Adrenal gland (tissue), 12 donors: ENCODE data around the gene MYEOV. TPM values are rescaled to one million over a fixed set of nuclear protein-coding genes. Genes with fewer than 3 reads are reported as not detected.

Experiments
- DNase-seq, 7 donors: peaks; one replicate each; pipeline ENCODE4 v3.0.0-alpha.2; 2019 to 2020
- H3K27ac ChIP-seq, 5 donors: fragments of 200-600 bp; sonication (generic) in 4 of 5; 1 replicate in 3 of 5; 2 replicates in 2 of 5; pipeline versions ENCODE4 v1.5.1 to v1.8.0; 2016 to 2020; ENCODE audit warnings: mild to moderate bottlenecking in 1 of 5
- H3K27me3 ChIP-seq: fragments of 200-600 bp; 2 replicates; pipeline ENCODE4 v1.8.0; 2021
- H3K36me3 ChIP-seq, 2 donors: fragments of 200-600 bp; replicated peaks in 1 of 2; 1 replicate in 1 of 2; 2 replicates in 1 of 2; pipeline versions ENCODE4 v1.5.1 to v1.8.0; 2018 to 2022
- H3K4me1 ChIP-seq, 2 donors: fragments of 200-600 bp; replicated peaks in 1 of 2; 1 replicate in 1 of 2; 2 replicates in 1 of 2; pipeline versions ENCODE4 v1.5.1 to v1.8.0; 2018 to 2021
- H3K4me3 ChIP-seq, 4 donors: fragments of 200-600 bp; sonication (generic) in 3 of 4; one replicate each; pipeline ENCODE4 v1.5.1; 2016 to 2018
- H3K9me3 ChIP-seq, 3 donors: fragments of 200-600 bp; sonication (generic) in 1 of 3; replicated peaks in 1 of 3; 1 replicate in 2 of 3; 2 replicates in 1 of 3; pipeline versions ENCODE4 v1.5.1 to v1.8.0; 2016 to 2021
- CTCF ChIP-seq, 6 experiments: fragments of 450-650 bp in 4 of 6; fragments of 200-600 bp in 2 of 6; sonication (generic) in 1 of 6; IDR thresholded peaks; 1 replicate in 5 of 6; 2 replicates in 1 of 6; pipeline versions ENCODE4 v1.5.1 to v1.8.0; 2016 to 2021; ENCODE audit warnings: antibody characterized with exemption in 6 of 6, mild to moderate bottlenecking in 2 of 6, moderate library complexity in 1 of 6
- POLR2A ChIP-seq, 2 donors: fragments of 450-650 bp; IDR thresholded peaks; one replicate each; pipeline ENCODE4 v1.6.1; 2017; ENCODE audit warnings: antibody characterized with exemption in 2 of 2, mild to moderate bottlenecking in 2 of 2, moderate library complexity in 1 of 2
- WGBS, 4 donors: extraction: QIAGEN DNeasy Blood & Tissue Kit in 2 of 4; methylation state at CpG; one replicate each; pipeline versions ENCODE4 v1.1.5 to v1.1.7; 2013 to 2017; 5-methylcytosine and 5-hydroxymethylcytosine counted together
- intact Hi-C, 2 donors: fragments of 100-400 bp; cut with DNase I; formaldehyde crosslinking; loops; one replicate each; pipeline versions ENCODE4 v1.14.1 to v1.15.0; 2022 to 2023
- polyA plus RNA-seq, 3 donors: library from polyadenylated mRNA; stranded (reverse); fragments of 200-250 nt in 2 of 3; fragments of 350-450 nt in 1 of 3; fragmentation: Illumina TruSeq in 1 of 3; extraction: RNeasy Lipid Tissue Mini Kit (QIAGEN cat#74804) in 1 of 3; gene quantifications; one replicate each; pipeline ENCODE4 v1.2.3, GENCODE V29; 2013 to 2014
- total RNA-seq, 9 donors: library from RNA; depleted of rRNA in 4 of 9; stranded (reverse); fragments of >200 nt in 4 of 9; fragments of 120-200 nt in 1 of 9; fragmentation: NEBNext Ultra II Directional in 1 of 9; extraction: Animal tissue kit (Norgen Biotek cat#: 25700) in 1 of 9; gene quantifications; one replicate each; pipeline versions ENCODE4 v1.1.0 to v1.2.4, GENCODE V29; 2013 to 2023
- donor health status: healthy with polysubstance abuse.
- donor health status: Bipolar disorder and iron deficiency.
- donor health status: DM: yes; HTN: yes; CAD: no.
- donor health status: DM: no; HTN: no; CAD: no.
- donor health status: DM: no; HTN: no; CAD: no.
- donor health status: DM: yes; HTN: yes; CAD: no.

Gene MYEOV
- total and polyA plus RNA-seq, 12 donors = 0.06 to 1.6 (median 0.32) TPM; not detected in 3

DNA sequence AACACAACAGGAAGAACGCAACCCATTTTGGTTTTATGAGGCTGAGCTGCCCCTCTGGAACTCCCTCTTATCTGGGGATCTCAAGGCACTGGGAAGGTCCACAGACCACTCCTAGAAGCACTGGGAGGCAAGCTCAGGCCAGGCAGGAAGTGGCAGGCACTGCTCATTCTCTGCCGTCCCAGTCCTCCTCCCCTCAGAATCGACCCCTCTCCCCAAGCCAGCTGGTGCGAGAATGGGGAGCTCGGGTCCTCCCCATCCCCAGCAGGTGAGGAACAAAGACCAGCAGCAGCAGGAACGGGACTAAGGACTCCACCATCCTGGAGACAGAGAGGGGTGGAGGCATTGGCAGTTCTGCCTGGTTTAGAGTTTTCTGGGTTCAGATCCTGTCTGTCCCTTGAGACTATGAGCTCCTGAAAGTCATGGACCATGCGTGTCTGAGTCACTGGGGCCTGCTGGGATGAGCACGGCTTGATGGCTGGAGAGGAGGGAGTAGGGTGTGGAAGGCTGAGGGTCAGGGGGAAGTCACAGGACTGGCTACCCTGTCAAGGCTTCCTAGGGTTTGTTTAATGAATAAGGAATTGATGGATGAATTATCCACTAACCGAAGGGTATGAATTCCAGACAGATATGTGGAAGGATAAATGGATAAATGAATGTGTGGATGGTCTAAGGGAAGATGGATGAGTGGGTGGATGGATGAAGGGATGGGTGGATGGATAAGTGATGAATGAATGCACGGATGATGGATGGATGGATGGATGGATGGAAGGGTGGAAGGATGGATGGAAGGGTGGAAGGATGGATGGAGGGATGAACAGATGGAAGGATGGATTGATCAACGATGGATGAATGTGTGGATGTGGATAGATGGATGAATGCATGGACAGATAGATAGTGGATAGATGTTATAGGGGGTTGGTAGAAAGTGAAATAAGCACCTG, 6.4 kb downstream of the MYEOV start:
- TF ChIP-seq CTCF (IDR thresholded peaks at IDR 0.05) (no peak), POLR2A (IDR thresholded peaks at IDR 0.05) (no peak)
- intact Hi-C loops = no loop called here
- Histone ChIP-seq H3K4me1 (peaks cover 30 to 32% of the 10 kb centered on the region in 2 donors), H3K27me3 (no peaks in the 10 kb centered on the region), H3K9me3 (no peaks in the 10 kb centered on the region), H3K27ac (no peak overlapping the region), H3K4me3 (no peak overlapping the region), H3K36me3 (no peaks in the 10 kb centered on the region)
- 80 to 92% (median 85%) methylated on average over 10 to 11 of the region's 11 CpGs for WGBS, 4 donors
- DNase-seq = no peak

- H3K27ac ChIP-seq = no peak overlapping the region
- no peaks in the 10 kb centered on the region for H3K27me3 ChIP-seq
- DNase-seq = no peak
- WGBS, 4 donors = 85 to 97% (median 95%) methylated on average over 10 to 11 of the region's 11 CpGs
- H3K36me3 ChIP-seq = no peaks in the 10 kb centered on the region
- no peaks in the 10 kb centered on the region for H3K9me3 ChIP-seq
- TF ChIP-seq POLR2A (IDR thresholded peaks at IDR 0.05) = no peak
- no peak for TF ChIP-seq CTCF (IDR thresholded peaks at IDR 0.05)
- H3K4me1 ChIP-seq = peaks cover 30 to 32% of the 10 kb centered on the region in 2 donors
- intact Hi-C loops = no loop called here
- no peak overlapping the region for H3K4me3 ChIP-seq
Measured at GRCh38 chr11:69301081-69301454, 7.1 kb downstream of the MYEOV start.

DNA sequence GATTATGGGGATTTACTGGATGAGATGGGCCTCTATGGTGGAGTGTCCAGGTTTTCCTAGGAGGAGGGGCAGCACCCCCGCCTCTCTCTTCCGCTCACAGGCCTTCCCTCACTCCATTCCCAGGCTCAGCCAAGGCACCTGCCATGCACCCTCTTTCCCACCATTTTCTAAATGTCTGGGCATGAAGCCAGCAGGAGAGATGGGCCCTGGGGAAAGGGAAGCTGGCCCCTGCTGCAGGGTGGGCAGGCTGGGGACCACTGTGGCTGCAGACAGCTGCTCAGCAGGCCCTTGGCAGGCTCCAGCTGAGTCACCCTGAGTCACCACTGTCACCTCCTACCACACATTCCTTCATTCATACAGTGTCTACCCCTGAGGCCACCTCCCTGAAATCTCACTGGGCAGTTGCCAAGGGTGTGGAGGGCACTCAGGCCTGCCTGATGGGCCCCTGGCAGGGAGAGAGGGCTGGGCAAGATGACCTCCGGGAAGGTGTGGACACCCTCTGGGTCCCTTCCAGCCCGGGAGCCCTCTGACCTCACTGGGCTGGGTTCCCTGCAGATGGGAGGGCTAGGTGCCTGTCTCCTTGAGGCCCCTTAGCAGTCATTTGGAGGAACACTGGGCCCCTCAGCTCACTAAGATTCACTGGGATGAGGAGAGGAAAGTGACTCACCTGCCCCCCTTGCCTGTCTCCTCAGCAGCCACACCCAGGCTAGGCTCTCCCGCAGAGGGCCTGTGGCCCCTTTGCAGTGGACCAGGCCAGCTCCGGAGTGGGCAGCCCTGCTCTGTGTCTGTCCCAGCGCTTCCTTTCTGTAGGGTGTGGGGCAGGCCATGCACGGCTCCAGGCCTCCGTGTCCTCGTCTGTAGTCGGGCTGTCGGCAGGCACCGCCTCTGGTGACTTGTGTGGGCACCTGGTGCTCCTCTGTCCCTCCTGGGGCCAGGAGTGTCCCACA, 7.8 kb downstream of the MYEOV start:
- Histone ChIP-seq H3K4me3 (no peak overlapping the region), H3K27ac (peak overlapping the region in 1 of 5 donors; percentile 28), H3K27me3 (no peaks in the 10 kb centered on the region), H3K4me1 (peaks cover 24 to 28% of the 10 kb centered on the region in 2 donors), H3K36me3 (no peaks in the 10 kb centered on the region), H3K9me3 (no peaks in the 10 kb centered on the region)
- WGBS, 4 donors = 69 to 86% (median 85%) methylated on average over 3 to 13 of the region's 13 CpGs
- peak in 6 of 7 donors; percentile 60 to 82 (median 67) for DNase-seq
- intact Hi-C loops = no loop called here
- TF ChIP-seq POLR2A (IDR thresholded peaks at IDR 0.05) (no peak), CTCF (IDR thresholded peaks at IDR 0.05) (no peak)

- no peak for TF ChIP-seq POLR2A (IDR thresholded peaks at IDR 0.05)
- no peak for TF ChIP-seq CTCF (IDR thresholded peaks at IDR 0.05)
- no peaks in the 10 kb centered on the region for H3K27me3 ChIP-seq
- intact Hi-C loops = no loop called here
- H3K9me3 ChIP-seq = no peaks in the 10 kb centered on the region
- DNase-seq = no peak
- H3K4me3 ChIP-seq = no peak overlapping the region
- 90 to 93% (median 91%) methylated on average over 1 to 8 of the region's 8 CpGs for WGBS, 4 donors
- H3K4me1 ChIP-seq = peaks cover 16 to 20% of the 10 kb centered on the region in 2 donors
- no peaks in the 10 kb centered on the region for H3K36me3 ChIP-seq
- H3K27ac ChIP-seq = no peak overlapping the region
Measured at GRCh38 chr11:69302447-69303020, 8.6 kb downstream of the MYEOV start.
